GM12878 (cell line): ENCODE results near the gene JOSD2. TPM values are rescaled to one million over a fixed set of nuclear protein-coding genes. Genes with fewer than 3 reads are reported as not detected.
A peak's percentile ranks its signal among the peaks of the same experiment; 100 is the strongest.

Experiments
- ATAC-seq: fragments of 200-7000 bp; cut with Tn5 transposase; 3 replicates; pipeline ENCODE4 v1.9.1; 2020; ENCODE audit warnings: mild to moderate bottlenecking, moderate library complexity
- BruUV-seq: library from RNA; stranded (reverse); fragments of 400-500 nt; replicated peaks from 2 replicates; lab custom pipeline; 2021; lab: Mats Ljungman, UMichigan
- CTCF ChIA-PET: fragments of 300-600 bp; sonication (Branson Sonifier 250); formaldehyde crosslinking; extraction: SDS; loops from one replicate; lab custom pipeline; 2021; ENCODE audit warnings: inconsistent platforms; lab: Yijun Ruan, JAX
- POLR2A ChIA-PET: fragments of 350-600 bp; formaldehyde crosslinking; extraction: SDS; loops from one replicate; lab custom pipeline; 2021; ENCODE audit warnings: inconsistent platforms; lab: Charles Lee
- RAD21 ChIA-PET: fragments of 300-600 bp; sonication (Branson Sonifier 250); formaldehyde crosslinking; loops from one replicate; lab custom pipeline; 2023; ENCODE audit warnings: antibody characterized with exemption; ENCODE audit not compliant: unreplicated experiment; lab: Charles Lee
- SMC1A ChIA-PET: fragments of 300-600 bp; sonication (Branson Sonifier 250); formaldehyde crosslinking; loops from one replicate; lab custom pipeline; 2023; ENCODE audit not compliant: unreplicated experiment, uncharacterized antibody; lab: Charles Lee
- DNase-seq: peaks from one replicate; pipeline ENCODE4 v3.0.0-alpha.2; 2011; ENCODE audit warnings: low read depth, low spot score
- FAIRE-seq: peaks from 3 replicates; lab custom pipeline; 2011; peaks lifted over from hg19 to GRCh38; lab: Jason Lieb, UNC
- H2AFZ ChIP-seq: 2 replicates; pipeline ENCODE4 v1.6.0; 2011; ENCODE audit warnings: low read depth, low read length, control low read depth; ENCODE audit not compliant: control insufficient read depth
- H3K27ac ChIP-seq: 2 replicates; pipeline ENCODE4 v1.5.1; 2011; ENCODE audit warnings: control low read depth; ENCODE audit not compliant: control insufficient read depth, insufficient read depth
- H3K27me3 ChIP-seq, 2 experiments: replicated peaks in 1 of 2; 2 replicates each; pipeline versions ENCODE4 v1.6.0 to v1.6.1; 2011; ENCODE audit warnings: low read length in 1 of 2; ENCODE audit not compliant: control insufficient read depth in 2 of 2, insufficient read depth in 2 of 2
- H3K36me3 ChIP-seq, 2 experiments: 2 replicates each; pipeline ENCODE4 v1.5.1; 2011; ENCODE audit warnings: low read length in 1 of 2; ENCODE audit not compliant: control insufficient read depth in 2 of 2, insufficient read depth in 2 of 2
- H3K4me1 ChIP-seq: 2 replicates; pipeline ENCODE4 v1.6.1; 2011; ENCODE audit warnings: mild to moderate bottlenecking, low read length, moderate library complexity, mixed read lengths; ENCODE audit not compliant: control insufficient read depth, insufficient read depth
- H3K4me2 ChIP-seq: 2 replicates; pipeline ENCODE4 v1.6.0; 2011; ENCODE audit warnings: control low read depth; ENCODE audit not compliant: control insufficient read depth, insufficient read depth
- H3K4me3 ChIP-seq: fragments of 200-600 bp; sonication (generic); 2 replicates; pipeline ENCODE4 v1.5.1; 2016
- H3K79me2 ChIP-seq: 2 replicates; pipeline ENCODE4 v1.6.0; 2011; ENCODE audit warnings: low read length; ENCODE audit not compliant: control insufficient read depth, insufficient read depth
- H3K9ac ChIP-seq: 2 replicates; pipeline ENCODE4 v1.8.0; 2011; ENCODE audit warnings: low read length, control low read depth, mixed read lengths; ENCODE audit not compliant: control insufficient read depth, insufficient read depth
- H3K9me3 ChIP-seq: replicated peaks from 3 replicates; pipeline ENCODE4 v1.5.1; 2011; ENCODE audit warnings: mild to moderate bottlenecking, low read length; ENCODE audit not compliant: control insufficient read depth, insufficient read depth
- H4K20me1 ChIP-seq: 2 replicates; pipeline ENCODE4 v1.6.0; 2011; ENCODE audit not compliant: control insufficient read depth, insufficient read depth
- KAT2A ChIP-seq: conservative IDR thresholded peaks from 2 replicates; pipeline ENCODE4 v1.6.1; 2011; ENCODE audit warnings: low read depth, low read length; ENCODE audit not compliant: control insufficient read depth
- POLR2A ChIP-seq: IDR thresholded peaks from 2 replicates; pipeline ENCODE4 v1.6.1; 2011; ENCODE audit warnings: low read depth, mild to moderate bottlenecking, low read length
- POLR2AphosphoS5 ChIP-seq: IDR thresholded peaks from 2 replicates; pipeline ENCODE4 v1.6.1; 2011; ENCODE audit warnings: mild to moderate bottlenecking, low read length, inconsistent platforms
- SRF ChIP-seq, 2 experiments: IDR thresholded peaks; 2 replicates each; pipeline ENCODE4 v1.6.1; 2011; ENCODE audit warnings: low read depth in 2 of 2, low read length in 2 of 2, mild to moderate bottlenecking in 1 of 2, moderate library complexity in 1 of 2
- ZBTB4 ChIP-seq: fragments of 450-650 bp; formaldehyde crosslinking; IDR thresholded peaks from 2 replicates; pipeline ENCODE4 v1.4.0; 2022; ENCODE audit warnings: mild to moderate bottlenecking, moderate library complexity
- WGBS: methylation state at CpG from one replicate; pipeline ENCODE4 v1.1.6; 2016; ENCODE audit warnings: low lambda C conversion rate; ENCODE audit not compliant: insufficient replicate concordance, insufficient coverage; ENCODE audit errors: missing lambda C conversion rate; 5-methylcytosine and 5-hydroxymethylcytosine counted together
- in situ Hi-C: fragments of 300-500 bp; cut with MboI; formaldehyde crosslinking; loops from 9 replicates; pipeline ENCODE4 v1.14.3; 2018; ENCODE audit warnings: mixed read lengths
- intact Hi-C: fragments of 100-400 bp; cut with micrococcal nuclease; formaldehyde crosslinking; loops from one replicate; pipeline ENCODE4 v1.14.2; 2022; ENCODE audit not compliant: unreplicated experiment
- polyA plus RNA-seq, 11 experiments: library from polyadenylated mRNA; depleted of rRNA in 4 of 11; unstranded in 6 of 11; stranded (reverse) in 5 of 11; fragments of >200 nt; fragmentation: Nextera tagmentation in 4 of 11; fragmentation: Illumina TruSeq in 1 of 11; extraction: Ambion mirVana in 4 of 11; extraction: Trizol in 1 of 11; gene quantifications; 1 replicate in 1 of 11; 2 replicates in 10 of 11; pipeline versions ENCODE4 v1.2.1 to v1.2.3, GENCODE V29; 2011 to 2016; ENCODE audit warnings: inconsistent platforms in 2 of 11, missing spikeins in 2 of 11, low read depth in 1 of 11
- total RNA-seq, 4 experiments: library from RNA; depleted of rRNA in 3 of 4; stranded (reverse); fragments of >200 nt in 3 of 4; fragmentation: Illumina TruSeq in 1 of 4; extraction: Trizol in 1 of 4; gene quantifications; 2 replicates each; pipeline versions ENCODE4 v1.2.1 to v1.2.3, GENCODE V29; 2013 to 2021

JOSD2 gene
- total and polyA plus RNA-seq, 10 of the 15 experiments (the other 5 are each of a cell fraction or from before 2014, with no cell fraction given), result 0.91 to 26.7 (median 13.0) TPM

GRCh38 chr19:50515168-50515561 lies 4.2 kb upstream of the JOSD2 start:
- BruUV-seq, result no TSS peak
- no peak overlapping the region for H3K4me2 ChIP-seq
- POLR2A ChIA-PET, result no interaction called here
- H3K27me3 ChIP-seq, result no peaks in the 10 kb centered on the region
- H3K4me3 ChIP-seq, result no peak overlapping the region
- DNase-seq, result no peak
- H4K20me1 ChIP-seq, result no peaks in the 10 kb centered on the region
- no peaks in the 10 kb centered on the region for H3K36me3 ChIP-seq
- H3K79me2 ChIP-seq, result no peaks in the 10 kb centered on the region
- SMC1A ChIA-PET, result no interaction called here
- peaks cover 3% of the 10 kb centered on the region; the same call in 1 of the 2 replicates for H3K4me1 ChIP-seq
- CTCF ChIA-PET, result no interaction called here
- intact Hi-C loops, result no loop called here
- RAD21 ChIA-PET, result no interaction called here
- 46% methylated on average over 11 of the region's 11 CpGs for WGBS
- H3K9ac ChIP-seq, result no peak overlapping the region
- H2AFZ ChIP-seq, result no peak overlapping the region
- no peak for TF ChIP-seq SRF (IDR thresholded peaks at IDR 0.05; ENCODE audit: low read depth in 2 of 2, low read length in 2 of 2)
- TF ChIP-seq POLR2AphosphoS5, result no peak
- TF ChIP-seq KAT2A, result no peak
- TF ChIP-seq, all 136 proteins: peak for 0
- in situ Hi-C loops, result no loop called here
- Histone ChIP-seq H3K9me3 (no peaks in the 10 kb centered on the region), H3K27ac (no peak overlapping the region)
- FAIRE-seq (no peak), ATAC-seq (no peak)

GRCh38 chr19:50514346-50515167 lies 3.6 kb upstream of the JOSD2 start:
- SMC1A ChIA-PET, result no interaction called here
- Histone ChIP-seq H2AFZ (no peak overlapping the region), H3K36me3 (no peaks in the 10 kb centered on the region), H3K27me3 (no peaks in the 10 kb centered on the region), H3K4me1 (peaks cover 3% of the 10 kb centered on the region; the same call in 1 of the 2 replicates), H3K79me2 (no peaks in the 10 kb centered on the region), H3K9me3 (no peaks in the 10 kb centered on the region), H3K4me3 (no peak overlapping the region), H4K20me1 (no peaks in the 10 kb centered on the region), H3K4me2 (no peak overlapping the region), H3K9ac (no peak overlapping the region), H3K27ac (no peak overlapping the region)
- TF ChIP-seq ZBTB4 (CRISPR knock-in tag) (no peak), POLR2A (0 out of 2 replicates have a peak, but pooled peaks have one; percentile 33)
- POLR2A ChIA-PET, result no interaction called here
- ATAC-seq (no peak), DNase-seq (no peak), FAIRE-seq (no peak)
- CTCF ChIA-PET, result no interaction called here
- BruUV-seq, result no TSS peak
- RAD21 ChIA-PET, result no interaction called here
- WGBS, result 36% methylated on average over 21 of the region's 38 CpGs
- in situ Hi-C loops (no loop called here), intact Hi-C loops (no loop called here)
